Adrenal gland (tissue), 5 donors: Measurements from ENCODE around the gene NHERF1.

Experiments
- POLR2A ChIP-seq, 2 donors: fragments of 450-650 bp; IDR thresholded peaks; one replicate each; pipeline ENCODE4 v1.6.1; 2017; ENCODE audit warnings: antibody characterized with exemption in 2 of 2, mild to moderate bottlenecking in 2 of 2, moderate library complexity in 1 of 2
- TF ChIP-seq, protein P1 (sequence below), 6 experiments: fragments of 450-650 bp in 4 of 6; fragments of 200-600 bp in 2 of 6; sonication (generic) in 1 of 6; IDR thresholded peaks; 1 replicate in 5 of 6; 2 replicates in 1 of 6; pipeline versions ENCODE4 v1.5.1 to v1.8.0; 2016 to 2021; ENCODE audit warnings: antibody characterized with exemption in 6 of 6, mild to moderate bottlenecking in 2 of 6, moderate library complexity in 1 of 6
- donor health status: DM: no; HTN: no; CAD: no.

DNA sequence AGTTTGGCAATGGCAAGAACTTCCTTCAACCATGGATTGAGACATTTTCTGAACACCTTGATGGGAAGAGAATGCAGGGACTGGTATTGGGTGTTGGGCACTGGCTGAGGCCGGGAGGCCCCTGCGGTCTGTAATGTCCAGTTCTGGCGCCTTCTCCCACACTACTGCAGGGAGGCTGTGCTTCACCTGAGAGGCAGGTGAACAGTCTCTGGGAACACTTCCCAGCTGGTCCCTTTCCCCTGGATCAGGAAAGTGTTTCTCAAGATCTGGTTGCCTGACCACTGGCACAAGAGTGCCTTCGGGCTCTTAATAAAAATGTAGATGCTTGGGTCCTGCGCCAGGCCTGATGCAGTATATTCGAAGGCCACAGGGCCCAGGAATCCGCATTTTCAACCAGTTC is 56.3 kb downstream of the NHERF1 start:
- no peak for TF ChIP-seq POLR2A (IDR thresholded peaks at IDR 0.05)
- TF ChIP-seq, protein P1, sequence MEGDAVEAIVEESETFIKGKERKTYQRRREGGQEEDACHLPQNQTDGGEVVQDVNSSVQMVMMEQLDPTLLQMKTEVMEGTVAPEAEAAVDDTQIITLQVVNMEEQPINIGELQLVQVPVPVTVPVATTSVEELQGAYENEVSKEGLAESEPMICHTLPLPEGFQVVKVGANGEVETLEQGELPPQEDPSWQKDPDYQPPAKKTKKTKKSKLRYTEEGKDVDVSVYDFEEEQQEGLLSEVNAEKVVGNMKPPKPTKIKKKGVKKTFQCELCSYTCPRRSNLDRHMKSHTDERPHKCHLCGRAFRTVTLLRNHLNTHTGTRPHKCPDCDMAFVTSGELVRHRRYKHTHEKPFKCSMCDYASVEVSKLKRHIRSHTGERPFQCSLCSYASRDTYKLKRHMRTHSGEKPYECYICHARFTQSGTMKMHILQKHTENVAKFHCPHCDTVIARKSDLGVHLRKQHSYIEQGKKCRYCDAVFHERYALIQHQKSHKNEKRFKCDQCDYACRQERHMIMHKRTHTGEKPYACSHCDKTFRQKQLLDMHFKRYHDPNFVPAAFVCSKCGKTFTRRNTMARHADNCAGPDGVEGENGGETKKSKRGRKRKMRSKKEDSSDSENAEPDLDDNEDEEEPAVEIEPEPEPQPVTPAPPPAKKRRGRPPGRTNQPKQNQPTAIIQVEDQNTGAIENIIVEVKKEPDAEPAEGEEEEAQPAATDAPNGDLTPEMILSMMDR (IDR thresholded peaks at IDR 0.05): no peak
